ENCODE results near the gene PPFIBP1. TPM values are rescaled to one million over a fixed set of nuclear protein-coding genes. Genes with fewer than 3 reads are reported as not detected.

The PPFIBP1 gene
- total RNA-seq, 2 donors from 2014 or later = 61.3 to 121 TPM

DNA sequence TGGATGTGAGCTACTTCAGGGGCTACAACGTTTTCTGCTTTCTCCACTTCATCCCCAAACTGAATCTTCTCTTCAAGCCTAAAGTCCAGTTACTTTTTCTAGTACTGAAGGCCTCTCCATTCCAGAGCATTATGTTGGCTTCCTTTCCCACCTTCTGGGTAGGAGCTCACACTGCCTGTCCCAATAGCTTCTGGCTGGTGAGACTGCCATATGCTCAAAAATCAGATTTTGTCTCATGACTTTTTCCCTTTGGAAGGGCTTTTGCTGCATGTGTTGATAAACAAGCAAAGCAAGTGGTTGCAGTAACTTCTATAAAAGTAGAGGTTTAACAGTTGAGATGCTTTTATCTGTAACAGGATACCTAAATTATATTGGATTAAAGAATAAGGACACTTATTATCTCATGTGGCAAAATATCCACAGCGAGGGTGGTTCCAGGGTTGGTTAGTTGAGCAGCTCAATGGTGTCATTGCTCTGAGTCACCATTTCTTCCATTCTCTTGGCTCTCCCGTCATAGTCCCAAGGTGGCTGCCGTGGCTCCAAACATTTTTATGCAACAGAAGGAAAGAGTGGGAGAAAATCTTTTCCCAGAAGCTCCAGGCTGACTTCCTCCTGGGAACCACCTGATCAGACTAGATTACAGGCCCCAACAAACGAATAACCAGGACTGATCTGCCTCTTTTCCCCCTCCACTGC, 15.1 kb upstream of the PPFIBP1 start:
- Histone ChIP-seq H3K27me3 (replicated peaks; ENCODE audit: insufficient read depth) (no peaks in the 10 kb centered on the region), H3K4me3 (no peak overlapping the region), H3K27ac (no peak overlapping the region), H3K36me3 (no peaks in the 10 kb centered on the region), H3K9me3 (no peaks in the 10 kb centered on the region), H3K4me1 (replicated peaks) (no peaks in the 10 kb centered on the region)
- WGBS = 90% methylated on average over 5 of the region's 5 CpGs
- intact Hi-C loops (cut with DNase I) = no loop called here
- TF ChIP-seq POLR2A (IDR thresholded peaks at IDR 0.05) (no peak), POLR2AphosphoS5 (IDR thresholded peaks at IDR 0.05) (no peak)
- TF ChIP-seq, protein P1, sequence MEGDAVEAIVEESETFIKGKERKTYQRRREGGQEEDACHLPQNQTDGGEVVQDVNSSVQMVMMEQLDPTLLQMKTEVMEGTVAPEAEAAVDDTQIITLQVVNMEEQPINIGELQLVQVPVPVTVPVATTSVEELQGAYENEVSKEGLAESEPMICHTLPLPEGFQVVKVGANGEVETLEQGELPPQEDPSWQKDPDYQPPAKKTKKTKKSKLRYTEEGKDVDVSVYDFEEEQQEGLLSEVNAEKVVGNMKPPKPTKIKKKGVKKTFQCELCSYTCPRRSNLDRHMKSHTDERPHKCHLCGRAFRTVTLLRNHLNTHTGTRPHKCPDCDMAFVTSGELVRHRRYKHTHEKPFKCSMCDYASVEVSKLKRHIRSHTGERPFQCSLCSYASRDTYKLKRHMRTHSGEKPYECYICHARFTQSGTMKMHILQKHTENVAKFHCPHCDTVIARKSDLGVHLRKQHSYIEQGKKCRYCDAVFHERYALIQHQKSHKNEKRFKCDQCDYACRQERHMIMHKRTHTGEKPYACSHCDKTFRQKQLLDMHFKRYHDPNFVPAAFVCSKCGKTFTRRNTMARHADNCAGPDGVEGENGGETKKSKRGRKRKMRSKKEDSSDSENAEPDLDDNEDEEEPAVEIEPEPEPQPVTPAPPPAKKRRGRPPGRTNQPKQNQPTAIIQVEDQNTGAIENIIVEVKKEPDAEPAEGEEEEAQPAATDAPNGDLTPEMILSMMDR (IDR thresholded peaks at IDR 0.05) = no peak
- no peak for DNase-seq (ENCODE audit: low spot score)

DNA sequence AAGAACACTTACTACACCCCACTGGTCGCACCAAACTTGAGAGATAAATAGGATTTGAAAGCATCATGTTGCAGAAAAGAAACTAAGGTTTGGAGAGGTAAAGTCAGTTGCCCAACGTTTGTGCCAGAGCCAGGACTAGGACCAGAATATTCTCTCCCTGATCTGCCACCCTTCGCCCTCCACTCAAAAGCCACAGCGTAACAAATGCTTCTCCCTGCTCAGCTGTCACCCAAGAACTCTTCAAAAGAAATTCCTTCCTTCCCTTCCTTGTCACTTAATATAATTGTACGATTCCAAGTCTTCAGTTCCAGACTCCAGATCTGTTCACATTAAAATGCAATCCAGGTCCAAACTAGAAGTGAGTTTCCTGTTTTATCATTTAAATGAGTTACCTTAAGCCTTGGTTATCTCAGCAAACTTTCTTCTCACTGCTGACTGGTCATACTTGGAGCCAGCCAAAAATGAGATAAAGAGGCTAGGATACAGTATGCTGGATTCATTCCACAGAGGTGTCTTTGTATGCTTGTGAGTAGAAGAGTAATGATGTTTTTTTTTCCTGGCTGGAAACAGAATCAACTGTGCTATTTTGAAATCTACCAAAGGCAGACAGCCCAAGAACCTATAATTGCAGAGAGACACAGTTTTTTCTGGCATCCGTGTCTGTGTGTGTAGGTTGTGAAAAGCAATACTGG, 12.8 kb upstream of the PPFIBP1 start:
- TF ChIP-seq, protein P1 (IDR thresholded peaks at IDR 0.05) = no peak
- TF ChIP-seq POLR2A (IDR thresholded peaks at IDR 0.05) = no peak
- no peak for TF ChIP-seq POLR2AphosphoS5 (IDR thresholded peaks at IDR 0.05)
- no peaks in the 10 kb centered on the region for H3K4me1 ChIP-seq (replicated peaks)
- no peak for DNase-seq (ENCODE audit: low spot score)
- H3K36me3 ChIP-seq = no peaks in the 10 kb centered on the region
- H3K9me3 ChIP-seq = no peaks in the 10 kb centered on the region
- WGBS = 47% methylated on average over 6 of the region's 6 CpGs
- intact Hi-C loops (cut with DNase I) = no loop called here
- no peak overlapping the region for H3K4me3 ChIP-seq
- no peaks in the 10 kb centered on the region for H3K27me3 ChIP-seq (replicated peaks; ENCODE audit: insufficient read depth)
- no peak overlapping the region for H3K27ac ChIP-seq

DNA sequence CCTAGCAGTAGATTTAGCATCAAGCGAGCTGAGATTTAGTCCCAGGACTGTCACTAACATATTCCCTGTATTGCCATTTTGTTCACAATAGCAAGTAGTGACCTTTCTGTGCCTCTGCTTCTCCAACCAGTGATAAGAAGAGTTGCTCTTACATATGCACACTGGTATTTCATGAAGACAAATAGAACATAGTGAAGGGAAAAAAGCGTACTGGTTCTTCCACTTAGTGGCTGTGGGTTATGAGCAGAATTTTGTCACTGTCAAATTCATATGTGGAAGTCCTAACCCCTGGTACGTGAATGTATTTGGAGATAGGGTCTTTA, 12.3 kb upstream of the PPFIBP1 start:
- no peaks in the 10 kb centered on the region for H3K36me3 ChIP-seq

DNA sequence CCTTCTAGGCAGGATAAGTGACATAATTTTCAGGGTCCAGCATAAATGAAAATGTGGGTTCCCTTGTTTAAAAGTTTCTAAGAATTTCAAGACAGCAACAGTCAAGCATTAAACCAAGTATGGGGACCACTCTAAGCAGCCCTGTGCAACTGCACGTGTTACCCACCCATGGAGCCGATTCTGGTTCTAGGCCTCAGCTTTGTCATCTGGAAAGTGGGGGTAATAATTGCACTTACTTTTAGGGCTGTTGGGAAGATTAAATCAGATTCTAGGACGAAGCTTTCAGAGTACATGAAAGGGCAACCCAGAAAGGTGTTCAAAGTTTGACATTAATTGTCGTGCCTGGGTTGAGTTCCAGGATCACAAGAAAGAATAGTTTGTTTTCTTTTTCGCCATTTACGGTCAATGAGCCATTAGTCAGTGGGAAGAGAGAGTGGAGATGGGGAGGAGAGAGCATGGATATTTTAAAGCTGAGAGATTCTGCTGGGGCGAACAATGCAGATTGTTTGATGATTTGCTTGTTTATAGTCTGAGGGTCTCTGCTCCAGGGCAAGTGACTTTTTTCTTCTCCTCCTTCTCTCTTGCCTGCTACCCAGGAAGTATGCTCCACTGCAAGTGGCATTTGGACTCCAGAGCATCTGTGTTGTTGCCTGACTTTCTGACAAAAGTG, 10.7 kb upstream of the PPFIBP1 start:
- no peak for DNase-seq (ENCODE audit: low spot score)
- H3K9me3 ChIP-seq = no peaks in the 10 kb centered on the region
- no peaks in the 10 kb centered on the region for H3K4me1 ChIP-seq (replicated peaks)
- no peaks in the 10 kb centered on the region for H3K27me3 ChIP-seq (replicated peaks; ENCODE audit: insufficient read depth)
- intact Hi-C loops (cut with DNase I) = no loop called here
- 79% methylated on average over 7 of the region's 7 CpGs for WGBS
- H3K27ac ChIP-seq = no peak overlapping the region
- TF ChIP-seq, protein P1 (IDR thresholded peaks at IDR 0.05) = no peak
- TF ChIP-seq POLR2A (IDR thresholded peaks at IDR 0.05) (no peak), POLR2AphosphoS5 (IDR thresholded peaks at IDR 0.05) (no peak)
- no peak overlapping the region for H3K4me3 ChIP-seq
- H3K36me3 ChIP-seq = no peaks in the 10 kb centered on the region

More for the DNA sequence above, 12.3 kb upstream of the PPFIBP1 start:
- Histone ChIP-seq H3K27me3 (replicated peaks; ENCODE audit: insufficient read depth) (no peaks in the 10 kb centered on the region), H3K4me3 (no peak overlapping the region), H3K4me1 (replicated peaks) (no peaks in the 10 kb centered on the region), H3K9me3 (no peaks in the 10 kb centered on the region), H3K27ac (no peak overlapping the region)
- TF ChIP-seq POLR2AphosphoS5 (IDR thresholded peaks at IDR 0.05) = no peak
- intact Hi-C loops (cut with DNase I) = no loop called here
- 46% methylated on average over 3 of the region's 3 CpGs for WGBS
- no peak for DNase-seq (ENCODE audit: low spot score)

DNA sequence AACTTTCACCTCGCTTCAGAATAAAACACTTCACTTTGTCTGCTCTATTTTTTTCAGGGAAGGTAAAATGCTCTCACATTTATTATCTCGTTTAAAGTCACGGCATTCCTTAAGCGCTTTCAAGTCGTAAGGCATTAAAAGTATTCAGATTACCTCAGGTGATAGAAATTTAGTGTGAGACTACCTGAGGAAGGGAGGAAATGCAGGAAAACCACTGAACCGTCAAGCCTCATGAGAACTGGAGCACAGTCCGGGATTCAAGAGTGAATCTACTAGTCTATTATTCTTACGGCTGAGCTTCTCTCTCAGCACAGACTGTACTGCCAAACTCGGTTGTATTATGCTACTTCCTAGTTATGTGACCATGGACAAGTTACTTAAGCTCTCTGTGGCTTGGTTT, 8.3 kb upstream of the PPFIBP1 start:
- 73% methylated on average over 9 of the region's 9 CpGs for WGBS
- H3K4me1 ChIP-seq (replicated peaks) = no peaks in the 10 kb centered on the region
- H3K36me3 ChIP-seq = no peaks in the 10 kb centered on the region
- H3K4me3 ChIP-seq = no peak overlapping the region
- DNase-seq (ENCODE audit: low spot score) = no peak
- TF ChIP-seq, protein P1 (IDR thresholded peaks at IDR 0.05) = no peak
- TF ChIP-seq POLR2AphosphoS5 (IDR thresholded peaks at IDR 0.05) (no peak), POLR2A (IDR thresholded peaks at IDR 0.05) (no peak)
- no peaks in the 10 kb centered on the region for H3K27me3 ChIP-seq (replicated peaks; ENCODE audit: insufficient read depth)
- intact Hi-C loops (cut with DNase I) = no loop called here
- no peaks in the 10 kb centered on the region for H3K9me3 ChIP-seq
- H3K27ac ChIP-seq = no peak overlapping the region

Data from prostate gland (tissue), 2 donors.